ENCODE data around the gene TBC1D20. TPM values are rescaled to one million over a fixed set of nuclear protein-coding genes. Genes with fewer than 3 reads are reported as not detected.

Gene TBC1D20
- total and polyA plus RNA-seq, 2 experiments from 2014 or later: 4.8 to 15.0 TPM

DNA sequence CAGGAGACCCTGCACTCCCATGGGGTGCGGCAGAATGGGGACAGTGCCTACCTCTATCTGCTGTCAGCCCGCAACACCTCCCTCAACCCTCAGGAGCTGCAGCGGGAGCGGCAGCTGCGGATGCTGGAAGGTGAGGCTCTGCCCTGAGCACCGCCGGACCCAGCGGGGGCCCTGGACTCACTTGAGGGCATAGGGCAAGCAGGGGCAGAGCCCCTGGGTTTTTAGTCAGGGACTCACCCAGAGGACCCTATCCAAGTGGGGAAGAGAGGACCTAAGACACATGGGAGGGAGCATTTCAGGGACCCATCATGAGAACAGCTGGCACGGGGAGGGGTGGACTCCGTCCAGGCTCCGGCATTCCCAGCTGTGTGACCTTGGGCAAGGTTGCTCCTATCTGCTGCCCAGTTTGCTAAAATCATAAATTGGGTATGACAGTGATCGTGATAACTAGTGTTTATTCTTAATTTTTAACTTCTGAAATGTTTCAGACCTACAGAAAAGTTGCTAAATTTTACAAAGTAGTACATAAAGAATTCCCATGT, 44.5 kb downstream of the TBC1D20 start (continued):
- TF ChIP-seq ZNF462 (CRISPR knock-in tag; IDR thresholded peaks at IDR 0.05) (no peak), REST (IDR thresholded peaks at IDR 0.05; ENCODE audit: unreplicated experiment) (no peak), JUNB (IDR thresholded peaks at IDR 0.05; ENCODE audit: unreplicated experiment) (no peak), ZNF114 (CRISPR knock-in tag; IDR thresholded peaks at IDR 0.05) (no peak), EZH2phosphoT487 (IDR thresholded peaks at IDR 0.05; ENCODE audit: unreplicated experiment) (no peak), ZNF331 (CRISPR knock-in tag; IDR thresholded peaks at IDR 0.05; ENCODE audit: low read depth) (no peak), CREB1 (CRISPR knock-in tag; IDR thresholded peaks at IDR 0.05; ENCODE audit: low read depth) (no peak)
- TF ChIP-seq, protein P1, sequence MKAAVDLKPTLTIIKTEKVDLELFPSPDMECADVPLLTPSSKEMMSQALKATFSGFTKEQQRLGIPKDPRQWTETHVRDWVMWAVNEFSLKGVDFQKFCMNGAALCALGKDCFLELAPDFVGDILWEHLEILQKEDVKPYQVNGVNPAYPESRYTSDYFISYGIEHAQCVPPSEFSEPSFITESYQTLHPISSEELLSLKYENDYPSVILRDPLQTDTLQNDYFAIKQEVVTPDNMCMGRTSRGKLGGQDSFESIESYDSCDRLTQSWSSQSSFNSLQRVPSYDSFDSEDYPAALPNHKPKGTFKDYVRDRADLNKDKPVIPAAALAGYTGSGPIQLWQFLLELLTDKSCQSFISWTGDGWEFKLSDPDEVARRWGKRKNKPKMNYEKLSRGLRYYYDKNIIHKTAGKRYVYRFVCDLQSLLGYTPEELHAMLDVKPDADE (IDR thresholded peaks at IDR 0.05): no peak

All from GM23338 (cell line).